HG02885 (cell line): Measurements from ENCODE around the gene E2F4.

Experiments
- ATAC-seq: cut with Tn5 transposase; IDR thresholded peaks from one replicate; pipeline ENCODE4 v1.9.1; 2021; ENCODE audit warnings: mild to moderate bottlenecking; ENCODE audit not compliant: unreplicated experiment, poor library complexity

The E2F4 gene

DNA sequence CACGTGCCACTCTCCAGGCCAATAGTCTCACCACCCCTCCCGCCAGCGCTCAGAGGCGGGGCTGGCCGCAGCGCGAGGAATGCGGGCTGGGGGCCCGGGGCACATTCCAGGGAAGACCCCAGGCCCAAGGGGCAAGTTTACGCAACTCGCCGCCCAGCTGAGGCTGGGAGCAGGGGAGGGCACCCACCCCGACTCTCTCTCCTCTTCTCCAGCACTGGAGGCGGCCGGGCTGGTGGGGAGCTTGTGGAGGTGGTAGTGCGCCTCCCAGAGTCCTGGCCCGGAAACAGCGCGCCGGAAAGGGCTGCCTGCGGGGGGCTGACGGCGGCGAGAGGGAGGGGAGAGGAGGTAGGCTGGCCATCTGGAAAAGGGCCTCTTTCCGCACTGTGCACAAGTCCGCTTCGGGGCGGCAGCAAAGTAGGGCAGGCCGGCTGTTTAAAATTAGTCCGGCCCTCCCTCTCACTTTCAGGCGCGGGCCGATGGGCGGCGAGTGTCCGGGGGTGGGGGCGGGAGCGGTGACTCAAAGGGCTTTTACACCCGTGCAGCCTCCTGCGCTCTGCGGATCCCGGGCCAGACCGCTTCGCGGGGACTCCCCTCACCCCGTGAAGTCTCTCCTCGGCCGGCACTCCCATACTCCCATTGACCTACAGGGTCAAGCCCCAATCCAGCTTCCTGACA lies 54.3 kb downstream of the E2F4 start:
- ATAC-seq: peak; percentile 24

DNA sequence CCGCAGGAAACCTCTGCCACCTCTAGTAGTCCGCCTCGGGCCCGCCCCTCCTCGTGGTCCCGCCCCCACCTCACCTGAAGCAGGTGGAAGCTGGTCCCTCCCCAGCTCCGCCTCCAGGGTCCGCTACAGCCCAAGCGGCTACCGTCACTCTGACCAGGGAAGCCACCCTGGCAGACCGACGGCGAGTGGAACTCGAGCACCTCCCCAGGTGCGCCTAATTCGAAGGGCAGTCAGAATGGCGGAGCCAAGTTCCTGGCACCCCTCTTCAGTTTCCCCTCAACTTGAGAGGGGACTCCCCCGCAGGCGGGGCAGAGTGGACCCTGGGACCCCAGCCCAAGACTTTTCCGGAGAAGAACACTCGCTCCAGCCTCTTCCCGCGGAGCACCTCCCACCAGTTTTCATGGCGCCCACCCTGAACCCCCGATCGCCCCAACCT lies 54.8 kb downstream of the E2F4 start:
- ATAC-seq: peak; percentile 18

DNA sequence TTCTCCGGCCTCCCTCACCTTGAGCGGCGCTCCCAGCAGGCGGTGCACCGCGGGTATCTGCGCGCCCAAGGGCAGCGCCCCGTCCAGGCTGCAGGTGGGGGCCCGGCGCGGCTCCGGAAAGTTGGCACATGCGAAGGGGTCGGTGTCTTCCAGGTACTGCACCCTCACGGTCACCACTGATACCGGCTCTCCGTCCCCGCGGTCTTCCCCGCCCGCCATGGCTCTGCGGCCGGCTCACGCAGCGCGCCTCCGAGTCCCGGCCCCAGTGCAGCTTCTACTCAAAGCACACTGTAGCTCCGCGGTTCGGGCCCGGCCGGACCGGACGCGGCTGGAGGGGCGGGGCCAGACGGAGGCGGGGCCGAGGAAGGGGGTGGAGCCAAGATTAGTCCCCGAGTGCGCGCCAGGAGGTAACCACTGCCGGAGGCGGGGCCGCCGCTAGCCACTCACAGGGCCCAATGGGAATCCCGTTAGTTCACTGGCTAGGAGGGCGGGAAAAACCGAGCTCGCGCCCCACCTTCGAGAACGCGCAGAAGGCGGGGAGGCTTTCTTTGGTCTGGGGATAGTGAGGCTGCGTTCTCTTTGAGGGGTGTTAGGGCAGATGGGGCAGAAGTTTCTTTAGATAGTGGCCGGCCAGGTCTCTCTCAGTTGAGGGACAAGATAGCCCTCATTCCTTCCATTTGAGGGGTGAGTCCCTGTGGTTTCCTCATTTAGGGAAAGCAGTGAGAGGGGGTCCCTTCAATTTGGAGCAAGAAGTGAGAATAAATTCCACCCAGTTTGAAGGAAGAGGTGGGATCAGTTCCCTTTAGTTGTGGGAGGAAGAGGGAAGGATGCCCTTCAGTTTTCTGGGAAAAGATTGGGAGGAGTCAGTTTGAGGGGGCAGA lies 55.5 kb downstream of the E2F4 start, which contains the start of gene FHOD1:
Gene FHOD1, minus strand, starts transcription at position 290 of the 881 bp plus-strand sequence. Its CDS starts 71 bp downstream, at position 219.
- peak; percentile 52 for ATAC-seq

DNA sequence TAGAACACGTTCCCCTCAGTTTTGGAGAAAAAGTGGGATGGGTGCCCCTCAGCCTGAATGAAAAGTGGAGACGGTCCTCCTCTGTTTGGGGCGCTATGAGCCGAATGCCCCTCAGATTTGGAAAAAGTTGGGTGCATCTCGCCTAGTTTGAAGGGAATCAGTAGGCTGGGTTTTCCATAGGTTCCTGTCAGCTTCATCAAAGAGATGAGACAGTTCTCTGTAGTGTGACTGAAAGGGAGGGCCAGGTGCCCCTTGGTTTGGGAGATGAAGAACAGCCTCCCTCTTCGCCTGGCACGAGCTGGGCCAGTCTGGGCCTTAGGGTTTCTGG lies 56.1 kb downstream of the E2F4 start:
- ATAC-seq: no peak
